GM18526 (cell line): ENCODE results near the gene CYP11A1.

Experiments used
- POLR2A ChIP-seq: IDR thresholded peaks from 3 replicates; pipeline ENCODE4 v1.6.1; 2011; ENCODE audit not compliant: insufficient read length; ENCODE audit errors: extremely low read depth

CYP11A1 gene

DNA sequence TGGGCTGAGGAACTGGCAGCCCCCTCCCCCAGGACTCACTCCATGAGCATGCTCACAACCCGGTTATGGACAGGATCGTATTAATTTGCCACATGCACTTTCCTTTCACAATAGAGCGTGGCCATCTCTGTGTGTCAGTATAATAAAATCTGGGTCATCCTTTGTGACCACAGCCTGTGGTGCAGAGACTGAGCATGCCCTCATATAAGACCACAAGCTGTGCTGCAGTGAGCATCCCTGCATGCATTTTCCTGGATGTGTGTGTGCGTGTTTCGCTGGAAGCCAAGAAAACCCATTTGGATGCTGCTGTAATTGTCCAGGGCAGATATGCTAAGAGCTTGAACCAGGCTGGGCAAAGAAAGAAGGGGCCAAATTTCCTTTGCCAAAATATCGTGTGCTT is 39.7 kb downstream of the CYP11A1 start:
- no peak for TF ChIP-seq POLR2A

DNA sequence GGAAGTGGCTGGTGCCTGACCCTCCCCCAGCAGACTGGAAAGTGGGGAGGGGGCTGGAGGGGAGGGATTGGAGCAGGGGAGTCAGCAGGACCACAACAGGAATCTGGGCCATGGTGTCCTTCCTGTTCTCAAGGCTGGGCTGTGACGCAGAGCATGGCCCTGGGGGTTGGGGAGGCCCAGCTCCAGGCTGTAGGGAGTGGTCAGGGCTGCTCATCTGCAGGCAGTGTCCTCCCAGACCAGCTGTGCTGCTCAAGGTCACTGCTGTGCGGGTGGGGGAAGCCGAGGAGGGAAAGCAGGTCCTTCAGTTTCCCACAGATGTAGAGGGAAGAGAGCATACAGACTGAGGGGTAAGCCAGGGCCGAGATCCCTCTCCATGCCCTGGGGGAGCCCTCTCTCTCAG is 40.7 kb downstream of the CYP11A1 start:
- TF ChIP-seq POLR2A = no peak

DNA sequence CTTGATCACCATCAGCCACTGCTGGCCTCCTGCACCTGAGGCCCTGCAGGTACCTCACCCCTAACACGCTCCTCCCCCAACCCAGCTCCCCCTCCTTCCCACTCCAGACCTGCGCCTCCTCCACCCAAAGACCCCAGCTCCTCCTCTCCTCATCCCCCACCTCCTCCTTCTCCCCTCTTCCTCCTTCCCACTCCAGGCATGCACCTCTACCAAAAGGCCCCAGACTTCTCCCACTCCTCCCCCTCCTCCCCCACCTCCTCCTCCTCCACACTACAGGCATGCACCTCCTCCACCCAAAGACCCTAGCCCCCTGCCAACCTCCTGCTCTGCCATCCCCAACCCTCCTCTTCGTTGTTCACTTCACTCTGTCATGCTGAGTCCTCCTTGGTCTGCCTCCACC is 42.7 kb downstream of the CYP11A1 start:
- TF ChIP-seq POLR2A = no peak

- TF ChIP-seq POLR2A = no peak
Measured at GRCh38 chr15:74322558-74323180, 44.8 kb downstream of the CYP11A1 start.

- TF ChIP-seq POLR2A = no peak
Measured at GRCh38 chr15:74320352-74321247, 46.8 kb downstream of the CYP11A1 start.

- TF ChIP-seq POLR2A = no peak
Measured at GRCh38 chr15:74319596-74320351, 47.7 kb downstream of the CYP11A1 start.

DNA sequence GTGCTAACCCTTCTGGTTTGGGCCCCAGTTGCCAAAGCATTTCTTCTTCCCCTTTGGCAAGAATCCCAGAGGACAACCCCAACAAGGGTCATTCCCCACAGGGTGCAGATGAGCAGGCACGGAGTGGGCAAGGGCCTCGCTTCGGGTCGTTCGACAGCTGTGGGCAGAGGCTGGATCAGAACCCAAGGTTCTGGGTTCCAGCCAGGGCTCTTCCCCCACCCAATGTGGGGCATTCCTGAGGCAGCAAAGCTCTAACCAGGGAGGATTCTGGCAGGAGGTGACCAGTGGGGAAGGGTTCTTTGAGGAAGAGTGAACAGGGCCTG is 48.3 kb downstream of the CYP11A1 start:
- TF ChIP-seq POLR2A = no peak

GRCh38 chr15:74318376-74319137 is 48.9 kb downstream of the CYP11A1 start:
- TF ChIP-seq POLR2A = no peak

DNA sequence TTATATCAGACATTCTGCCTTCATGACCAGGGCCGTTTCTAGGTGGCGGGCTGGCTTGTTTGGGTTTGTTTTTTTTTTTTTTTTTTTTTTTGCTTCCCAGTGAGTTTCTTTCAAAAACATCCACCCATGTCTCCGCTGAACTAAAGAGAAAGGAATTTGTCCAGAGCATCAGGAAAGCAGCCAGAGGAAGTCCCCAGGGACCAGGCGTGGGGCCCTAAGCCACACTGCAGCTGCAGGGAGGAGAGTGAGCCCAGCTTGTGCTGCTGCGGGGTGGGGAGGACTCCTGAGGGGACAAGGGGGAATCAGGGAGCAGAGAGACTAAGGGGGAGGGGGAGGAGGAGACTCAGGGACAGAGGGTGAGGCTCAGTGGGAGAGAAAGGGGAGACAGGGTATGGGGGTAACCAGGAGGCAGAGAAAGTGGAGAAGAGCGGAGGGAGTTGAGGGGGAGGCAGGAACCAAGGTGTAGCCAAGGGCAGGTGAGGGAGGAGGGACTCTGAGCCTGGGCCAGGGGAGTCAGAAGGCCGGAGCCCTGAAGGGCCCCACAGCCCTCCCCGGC is 49.5 kb downstream of the CYP11A1 start:
- no peak for TF ChIP-seq POLR2A

- TF ChIP-seq POLR2A = no peak
Measured at GRCh38 chr15:74316141-74316540, 51.3 kb downstream of the CYP11A1 start.

DNA sequence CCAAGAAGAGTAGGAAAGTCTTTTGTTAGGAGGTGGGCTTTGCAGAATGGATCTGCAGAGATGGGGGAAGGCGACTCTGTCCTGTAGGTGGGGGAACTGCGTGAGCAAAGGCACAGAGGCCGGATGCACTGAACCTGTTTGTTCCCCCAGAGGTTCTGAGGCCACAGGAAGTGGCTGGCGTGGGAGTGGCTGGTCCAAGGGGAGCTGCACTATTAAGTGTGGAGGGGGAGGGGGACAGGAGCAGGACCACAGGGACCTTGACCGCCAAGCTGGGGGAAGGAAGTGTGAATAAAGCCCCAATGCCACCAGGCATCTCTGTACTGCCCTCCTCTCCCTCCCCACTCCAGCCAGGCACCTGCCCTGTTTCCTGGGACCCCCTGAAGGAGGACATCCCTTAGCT is 51.8 kb downstream of the CYP11A1 start:
- no peak for TF ChIP-seq POLR2A

DNA sequence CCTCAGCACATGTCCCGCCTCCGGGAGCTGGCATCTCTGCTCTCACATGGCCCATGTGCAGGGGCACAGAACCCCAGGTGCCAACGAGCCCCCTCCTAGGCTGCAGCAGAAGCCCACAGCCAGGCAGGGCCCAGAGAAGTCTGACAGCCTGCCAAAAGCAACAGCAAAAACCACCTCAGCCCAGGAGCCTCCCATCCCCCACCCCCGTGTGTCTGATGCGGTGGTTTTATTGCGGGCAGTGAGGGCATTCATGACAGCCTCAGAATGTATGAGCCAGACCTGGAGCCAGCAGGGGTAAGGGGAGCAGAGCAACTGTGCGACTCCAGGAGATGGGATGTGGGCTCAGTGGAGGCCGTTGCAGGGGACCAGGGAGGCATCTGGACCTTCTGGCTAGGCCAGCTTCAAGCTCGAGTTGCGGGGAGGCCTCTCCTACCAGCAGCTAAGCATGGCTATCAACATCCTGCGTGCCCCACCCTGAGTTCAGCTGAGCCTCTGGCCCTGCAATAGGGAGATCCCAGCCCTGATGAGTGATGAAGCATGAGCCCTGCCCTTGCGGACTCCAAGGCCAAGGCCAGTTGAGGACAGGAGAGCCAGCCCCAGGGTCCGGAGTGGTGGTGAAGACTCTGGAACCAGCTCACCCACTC is 52.5 kb downstream of the CYP11A1 start:
- TF ChIP-seq POLR2A = no peak

GRCh38 chr15:74313889-74314288 is 53.6 kb downstream of the CYP11A1 start:
- no peak for TF ChIP-seq POLR2A

DNA sequence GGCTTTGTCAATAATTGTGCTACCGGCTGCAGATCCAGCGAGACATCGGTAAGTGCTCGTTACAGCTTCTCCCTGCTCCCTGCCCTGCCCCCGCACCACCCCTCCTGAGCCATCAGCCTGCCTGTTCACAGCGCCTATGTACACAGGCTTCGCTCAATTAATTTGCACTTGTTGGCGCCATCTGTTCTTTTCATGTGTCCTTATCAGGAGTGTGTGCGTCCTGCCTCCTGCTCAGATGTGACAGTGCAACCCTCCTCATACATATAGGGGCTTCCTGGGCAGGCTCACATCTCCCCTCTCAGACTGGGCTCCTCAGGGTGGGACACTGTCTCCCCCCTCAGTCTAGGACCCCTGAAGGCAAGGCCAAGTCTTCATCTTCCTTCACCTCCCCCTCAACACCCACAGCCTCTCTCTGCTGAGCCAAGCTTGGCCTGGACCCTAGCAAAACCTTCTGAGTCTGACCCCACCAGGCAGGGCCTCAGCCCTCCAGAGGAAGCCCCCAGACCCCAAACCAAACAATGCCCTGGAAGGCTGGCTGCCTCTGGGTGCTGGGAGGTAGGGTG is 54.9 kb downstream of the CYP11A1 start:
- no peak for TF ChIP-seq POLR2A
